Hematopoietic multipotent progenitor cell treated with erythropoietin and hydrocortisone succinate and interleukin-3 and kit ligand, for 17 days (in vitro differentiated cells): ENCODE results near the gene AMT.

ENCODE experiments used
- DNase-seq: peaks from one replicate; pipeline ENCODE4 v3.0.0-alpha.2; 2015; ENCODE audit warnings: low spot score

The AMT gene

DNA sequence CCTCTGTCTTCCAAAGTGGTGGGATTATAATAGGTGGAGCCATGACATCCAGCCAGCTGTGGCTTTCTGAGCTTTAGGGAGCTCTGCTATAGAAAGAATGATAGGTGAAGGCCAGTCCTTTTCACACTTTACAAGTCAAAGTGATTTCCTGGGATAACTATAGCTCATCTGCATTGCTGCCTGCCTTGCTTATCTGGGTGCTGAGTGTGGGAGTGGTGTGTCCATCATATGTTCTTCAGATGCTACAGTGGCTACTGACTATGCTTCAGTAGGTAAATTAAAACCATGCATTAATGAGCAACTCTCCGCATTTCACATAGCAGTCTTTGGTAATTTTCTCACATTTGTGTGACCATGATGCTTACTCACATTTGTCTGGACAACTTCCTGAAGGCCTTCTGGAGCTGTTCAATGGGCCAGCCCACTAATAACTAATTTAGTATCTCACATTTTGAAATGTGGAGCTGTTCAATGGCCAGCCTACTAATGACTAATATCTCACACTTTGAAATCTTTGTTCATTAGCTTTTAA is 33.9 kb downstream of the AMT start:
- DNase-seq, result no peak

DNA sequence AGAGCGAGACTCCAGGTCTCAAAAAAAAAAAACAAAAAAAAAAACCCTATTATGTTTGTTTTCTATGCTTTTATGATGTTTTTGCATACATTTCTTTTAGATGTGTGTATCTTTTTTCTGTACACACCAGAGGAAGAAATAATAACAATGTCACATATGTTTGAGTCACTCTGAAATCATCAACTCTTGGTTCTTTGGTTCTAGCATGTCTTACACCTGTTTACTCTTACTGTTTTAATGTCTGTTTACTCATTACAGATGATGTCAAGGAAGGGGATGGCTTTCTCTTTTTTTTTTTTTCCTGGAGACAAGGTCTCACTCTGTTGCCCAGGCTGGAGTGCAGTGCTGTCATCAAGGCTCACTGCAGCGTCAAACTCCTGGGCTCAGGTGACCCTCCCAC is 34.6 kb downstream of the AMT start:
- DNase-seq, result no peak

DNA sequence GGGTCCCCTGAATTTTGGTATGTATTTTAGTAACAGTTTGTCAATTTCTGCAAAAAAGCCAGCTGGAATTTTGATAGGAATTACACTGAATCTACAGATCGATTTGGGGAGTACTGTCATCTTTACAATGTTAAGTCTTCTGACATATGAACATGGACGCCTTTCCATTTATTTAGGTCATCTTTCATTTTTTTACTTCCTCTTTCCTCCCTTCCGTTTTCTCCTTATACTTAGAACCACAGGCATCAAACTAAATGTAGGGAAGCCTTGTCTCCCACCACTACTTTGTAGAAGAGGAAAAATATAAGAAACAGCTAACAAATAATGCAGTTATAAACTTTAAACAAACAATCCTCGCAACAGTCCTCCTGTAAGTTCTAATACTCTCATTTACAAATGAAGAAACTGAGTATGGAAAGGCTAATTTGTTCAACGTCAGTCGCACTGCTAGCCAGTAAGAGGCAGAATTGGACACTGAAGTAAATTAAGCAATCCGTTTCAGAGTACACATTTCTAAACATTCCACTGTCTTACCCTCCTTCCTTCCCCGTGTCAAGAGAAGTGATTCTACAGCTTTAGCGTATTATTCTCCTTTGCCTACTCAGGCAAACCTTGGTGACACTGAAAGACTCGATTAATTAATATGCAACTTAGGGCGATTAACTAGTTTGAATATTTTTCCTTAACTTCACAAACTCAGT is 36.1 kb downstream of the AMT start:
- no peak for DNase-seq

DNA sequence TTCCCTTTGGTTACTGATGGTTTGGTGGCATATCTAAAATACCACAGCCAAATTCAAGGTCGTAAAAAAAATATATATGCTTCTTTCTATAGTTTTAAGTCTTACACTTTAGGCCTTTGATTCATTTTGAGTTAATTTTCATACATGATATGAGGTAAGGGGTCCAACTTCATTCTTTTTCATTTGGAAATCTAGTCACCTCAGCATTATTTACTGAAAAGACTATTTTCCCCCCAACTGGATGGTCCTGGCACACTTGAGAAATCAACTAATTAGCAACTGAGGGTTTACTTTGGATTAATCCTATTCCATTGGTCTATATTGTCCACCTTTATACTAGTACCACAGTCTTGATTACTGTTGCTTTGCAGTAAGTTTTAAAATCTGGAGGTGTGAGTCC is 36.7 kb downstream of the AMT start:
- DNase-seq, result no peak

DNA sequence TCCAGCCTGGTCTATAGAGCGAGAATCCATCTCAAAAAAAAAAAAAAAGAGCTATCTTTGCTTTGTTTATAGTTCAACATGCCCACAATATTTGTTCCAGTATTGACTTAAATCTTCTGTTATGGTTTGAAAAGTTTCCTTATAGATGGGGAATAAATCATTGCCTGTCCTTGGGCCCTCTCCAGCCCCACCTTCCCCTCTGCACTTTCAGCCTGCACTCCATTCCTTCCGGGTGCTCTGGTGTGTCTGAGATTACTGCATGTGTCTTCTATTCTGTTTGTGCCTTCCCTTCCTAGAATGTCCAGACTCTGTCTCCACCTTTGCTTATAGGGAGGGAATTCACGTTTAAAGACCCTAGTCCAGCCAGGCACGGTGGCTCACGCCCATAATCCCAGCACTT is 38.9 kb downstream of the AMT start:
- DNase-seq, result no peak

DNA sequence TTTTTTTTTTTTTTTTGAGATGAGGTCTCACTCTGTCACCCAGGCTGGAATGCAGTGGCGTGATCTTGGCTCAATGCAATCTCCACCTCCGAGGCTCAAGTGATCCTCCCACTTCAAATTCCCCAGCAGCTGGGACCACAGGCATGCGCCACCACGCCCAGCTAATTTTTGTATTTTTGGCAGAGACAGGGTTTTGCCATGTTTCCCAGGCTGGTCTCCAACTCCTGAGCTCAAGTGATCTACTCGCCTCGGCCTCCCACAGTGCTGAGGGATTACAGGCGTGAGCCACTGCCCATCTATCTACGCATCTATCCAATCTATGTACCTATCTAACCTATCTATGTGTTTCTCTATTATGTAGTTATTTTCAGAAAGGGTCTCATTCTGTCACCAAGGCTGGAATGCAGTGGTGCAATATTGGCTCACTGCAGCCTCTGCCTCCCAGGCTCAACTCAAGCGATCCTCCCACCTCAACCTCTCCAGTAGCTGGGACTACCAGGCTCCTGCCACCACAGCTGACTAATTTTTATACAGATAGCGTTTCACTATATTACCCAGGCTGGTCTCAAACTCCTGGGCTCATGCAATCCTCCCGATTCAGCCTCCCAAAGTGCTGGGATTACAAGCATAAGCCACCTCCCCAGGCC is 43.9 kb downstream of the AMT start:
- no peak for DNase-seq

DNA sequence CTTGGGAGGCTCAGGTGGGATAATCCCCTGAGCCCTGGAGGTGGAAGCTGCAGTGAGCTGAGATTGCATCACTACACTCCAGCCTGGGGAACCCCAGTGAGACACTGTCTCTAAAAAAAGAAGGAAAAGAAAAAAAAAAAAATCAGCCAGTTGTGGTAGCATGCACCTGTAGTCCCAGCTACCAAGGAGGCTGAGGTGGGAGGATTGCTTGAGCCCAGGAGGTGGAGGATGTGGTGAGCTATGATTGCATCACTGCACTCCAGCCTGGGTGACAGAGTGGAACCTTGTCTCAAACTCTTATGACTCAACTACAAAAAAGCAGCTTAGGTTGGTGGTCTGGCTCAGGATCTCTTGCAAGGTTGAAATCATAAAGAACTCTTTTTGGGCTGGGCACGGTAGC is 44.8 kb downstream of the AMT start:
- no peak for DNase-seq

DNA sequence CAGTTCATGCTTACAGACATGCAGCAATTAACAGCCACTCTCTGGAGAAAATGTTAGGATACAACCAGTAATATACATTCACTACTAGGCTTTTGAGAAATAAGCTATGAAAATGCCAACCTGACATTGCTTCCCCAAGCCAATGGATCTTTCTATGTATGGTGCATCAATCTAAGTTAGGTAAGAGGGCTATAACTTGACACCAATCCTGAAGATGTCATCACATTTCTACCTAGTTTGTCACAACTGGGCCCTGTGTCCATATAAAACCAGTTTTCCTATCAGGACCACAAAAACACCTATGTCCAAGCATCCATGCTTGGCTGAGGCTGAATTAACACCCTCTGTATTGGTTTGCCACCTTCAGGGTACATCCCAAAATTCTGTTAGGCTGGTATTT is 50.3 kb downstream of the AMT start:
- DNase-seq, result no peak

DNA sequence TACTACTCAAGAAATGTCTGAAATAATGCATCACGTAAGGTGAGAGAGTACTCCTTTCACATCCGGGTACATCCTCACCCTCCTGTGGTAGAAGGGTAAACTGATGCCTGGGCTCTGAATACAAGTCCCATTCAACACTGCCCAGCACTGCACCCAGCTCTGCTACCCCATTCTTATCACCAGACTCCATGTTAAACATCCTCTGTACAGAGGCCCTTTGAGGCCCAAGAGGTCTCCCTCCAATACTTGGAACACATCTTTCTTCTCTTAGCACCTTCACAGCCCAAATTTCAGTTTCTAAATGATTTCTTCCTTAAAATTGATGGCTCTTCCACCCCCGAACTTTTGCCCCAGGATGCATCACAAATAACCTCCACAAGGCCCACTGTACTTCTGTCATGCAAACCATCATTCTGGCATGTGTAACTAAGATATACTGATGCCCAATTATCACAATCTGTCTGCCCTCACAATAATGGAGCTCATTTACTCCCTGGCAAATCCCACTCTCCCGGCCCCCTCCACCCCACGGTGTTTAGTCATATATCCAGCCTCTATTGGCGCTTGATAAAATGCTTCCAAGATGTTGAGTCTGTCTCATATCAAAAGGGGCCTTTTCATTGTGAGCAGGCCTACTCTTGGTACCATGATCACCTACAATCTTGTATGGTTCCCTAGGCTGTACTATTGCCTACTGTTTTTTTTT is 51.5 kb downstream of the AMT start:
- DNase-seq, result no peak
